ENCODE measurements around the gene GGT6. TPM values are rescaled to one million over a fixed set of nuclear protein-coding genes. Genes with fewer than 3 reads are reported as not detected.
"Not testable (repeated sequence)": the region's sequence is repeated elsewhere in the genome, so short reads cannot be mapped to it uniquely, and the experiment has no call there.

The GGT6 gene
- total RNA-seq, 1 experiment from 2014 or later, result 3.7 TPM

- Histone ChIP-seq H3F3A (ENCODE audit: insufficient read depth, low read depth) (no peaks in the 10 kb centered on the region), H3K4me2 (no peak overlapping the region), H3K9me2 (ENCODE audit: insufficient read depth) (no peaks in the 10 kb centered on the region), H3K27ac (no peak overlapping the region), H3K27me3 (ENCODE audit: insufficient read depth, low read depth) (peaks cover 29% of the 10 kb centered on the region), H3K4me1 (replicated peaks; ENCODE audit: insufficient read depth) (no peaks in the 10 kb centered on the region), H3K4me3 (no peak overlapping the region), H4K20me1 (ENCODE audit: insufficient read depth) (no peaks in the 10 kb centered on the region; the same call in 1 of the 2 replicates), H3K9me3 (ENCODE audit: insufficient read depth, low read depth) (no peaks in the 10 kb centered on the region), H3K79me2 (ENCODE audit: low read depth) (no peaks in the 10 kb centered on the region), H2AFZ (no peak overlapping the region), H3K36me3 (ENCODE audit: low read depth) (no peaks in the 10 kb centered on the region)
- DNase-seq, result no peak
- BruUV-seq (replicated peaks), result no TSS peak
- intact Hi-C loops (cut with micrococcal nuclease; ENCODE audit: unreplicated experiment), result no loop called here
- CTCF ChIA-PET, result no interaction called here
- POLR2A ChIA-PET (ENCODE audit: unreplicated experiment), result no interaction called here
- TF ChIP-seq CTCF (conservative IDR thresholded peaks at IDR 0.05) (no peak), EZH2 (IDR thresholded peaks at IDR 0.05; ENCODE audit: low read depth) (no peak)
Observed at GRCh38 chr17:4580291-4580690, 19.9 kb upstream of the GGT6 start.

- Histone ChIP-seq H3K4me1 (replicated peaks; ENCODE audit: insufficient read depth) (no peaks in the 10 kb centered on the region), H2AFZ (no peak overlapping the region), H3K9me3 (ENCODE audit: insufficient read depth, low read depth) (no peaks in the 10 kb centered on the region), H3K4me3 (no peak overlapping the region), H4K20me1 (ENCODE audit: insufficient read depth) (no peaks in the 10 kb centered on the region; the same call in 1 of the 2 replicates), H3F3A (ENCODE audit: insufficient read depth, low read depth) (no peaks in the 10 kb centered on the region), H3K27me3 (ENCODE audit: insufficient read depth, low read depth) (peaks cover 25% of the 10 kb centered on the region), H3K9me2 (ENCODE audit: insufficient read depth) (no peaks in the 10 kb centered on the region), H3K79me2 (ENCODE audit: low read depth) (no peaks in the 10 kb centered on the region), H3K4me2 (no peak overlapping the region), H3K27ac (no peak overlapping the region), H3K36me3 (ENCODE audit: low read depth) (no peaks in the 10 kb centered on the region)
- DNase-seq, result no peak
- CTCF ChIA-PET, result no interaction called here
- intact Hi-C loops (cut with micrococcal nuclease; ENCODE audit: unreplicated experiment), result no loop called here
- POLR2A ChIA-PET (ENCODE audit: unreplicated experiment), result no interaction called here
- no TSS peak for BruUV-seq (replicated peaks)
- TF ChIP-seq EZH2 (IDR thresholded peaks at IDR 0.05; ENCODE audit: low read depth), result no peak
- no peak for TF ChIP-seq CTCF (conservative IDR thresholded peaks at IDR 0.05)
Observed at GRCh38 chr17:4579678-4580077, 19.3 kb upstream of the GGT6 start.

- H3K4me1 ChIP-seq (replicated peaks; ENCODE audit: insufficient read depth); H3K4me2 ChIP-seq; H3K4me3 ChIP-seq; BruUV-seq (replicated peaks); DNase-seq; H3K79me2 ChIP-seq (ENCODE audit: low read depth); H3K27ac ChIP-seq; H2AFZ ChIP-seq; H3F3A ChIP-seq (ENCODE audit: insufficient read depth, low read depth); H3K36me3 ChIP-seq (ENCODE audit: low read depth); intact Hi-C loops (cut with micrococcal nuclease; ENCODE audit: unreplicated experiment); H3K9me3 ChIP-seq (ENCODE audit: insufficient read depth, low read depth); H4K20me1 ChIP-seq (ENCODE audit: insufficient read depth); H3K9me2 ChIP-seq (ENCODE audit: insufficient read depth): not testable (repeated sequence)
- ChIA-PET POLR2A (ENCODE audit: unreplicated experiment) (interaction anchor here (0.6 kb wide), 1 partner anchor 22 kb away, joined by 8 read pairs; no protein-coding TSS in a partner anchor), CTCF (interaction anchor here (0.7 kb wide), 1 partner anchor 23 kb away, joined by 4 read pairs; no protein-coding TSS in a partner anchor)
- H3K27me3 ChIP-seq (ENCODE audit: insufficient read depth, low read depth), result peaks cover 16% of the 10 kb centered on the region
Observed at GRCh38 chr17:4578349-4578748, 18.0 kb upstream of the GGT6 start.

GRCh38 chr17:4577386-4577993, 17.1 kb upstream of the GGT6 start:
- no TSS peak for BruUV-seq (replicated peaks)
- intact Hi-C loops (cut with micrococcal nuclease; ENCODE audit: unreplicated experiment), result no loop called here
- ChIA-PET POLR2A (ENCODE audit: unreplicated experiment) (interaction anchor here (0.6 kb wide), 1 partner anchor 23 kb away, joined by 8 read pairs; no protein-coding TSS in a partner anchor), CTCF (interaction anchor here (0.7 kb wide), 1 partner anchor 22 kb away, joined by 4 read pairs; no protein-coding TSS in a partner anchor)
- Histone ChIP-seq H3K79me2 (ENCODE audit: low read depth) (no peaks in the 10 kb centered on the region), H4K20me1 (ENCODE audit: insufficient read depth) (no peaks in the 10 kb centered on the region; the same call in 1 of the 2 replicates), H3K27ac (no peak overlapping the region), H3K4me1 (replicated peaks; ENCODE audit: insufficient read depth) (no peaks in the 10 kb centered on the region), H2AFZ (no peak overlapping the region), H3F3A (ENCODE audit: insufficient read depth, low read depth) (no peaks in the 10 kb centered on the region), H3K4me2 (no peak overlapping the region), H3K9me3 (ENCODE audit: insufficient read depth, low read depth) (no peaks in the 10 kb centered on the region), H3K36me3 (ENCODE audit: low read depth) (no peaks in the 10 kb centered on the region), H3K9me2 (ENCODE audit: insufficient read depth) (no peaks in the 10 kb centered on the region), H3K27me3 (ENCODE audit: insufficient read depth, low read depth) (peaks cover 8% of the 10 kb centered on the region), H3K4me3 (no peak overlapping the region)
- DNase-seq, result no peak
- TF ChIP-seq EZH2 (IDR thresholded peaks at IDR 0.05; ENCODE audit: low read depth) (no peak), CTCF (conservative IDR thresholded peaks at IDR 0.05) (no peak)
